ENCODE measurements around the gene RECQL5. TPM values are rescaled to one million over a fixed set of nuclear protein-coding genes. Genes with fewer than 3 reads are reported as not detected.

Gene RECQL5
- total RNA-seq, 1 experiment from 2014 or later = 67.0 TPM

DNA sequence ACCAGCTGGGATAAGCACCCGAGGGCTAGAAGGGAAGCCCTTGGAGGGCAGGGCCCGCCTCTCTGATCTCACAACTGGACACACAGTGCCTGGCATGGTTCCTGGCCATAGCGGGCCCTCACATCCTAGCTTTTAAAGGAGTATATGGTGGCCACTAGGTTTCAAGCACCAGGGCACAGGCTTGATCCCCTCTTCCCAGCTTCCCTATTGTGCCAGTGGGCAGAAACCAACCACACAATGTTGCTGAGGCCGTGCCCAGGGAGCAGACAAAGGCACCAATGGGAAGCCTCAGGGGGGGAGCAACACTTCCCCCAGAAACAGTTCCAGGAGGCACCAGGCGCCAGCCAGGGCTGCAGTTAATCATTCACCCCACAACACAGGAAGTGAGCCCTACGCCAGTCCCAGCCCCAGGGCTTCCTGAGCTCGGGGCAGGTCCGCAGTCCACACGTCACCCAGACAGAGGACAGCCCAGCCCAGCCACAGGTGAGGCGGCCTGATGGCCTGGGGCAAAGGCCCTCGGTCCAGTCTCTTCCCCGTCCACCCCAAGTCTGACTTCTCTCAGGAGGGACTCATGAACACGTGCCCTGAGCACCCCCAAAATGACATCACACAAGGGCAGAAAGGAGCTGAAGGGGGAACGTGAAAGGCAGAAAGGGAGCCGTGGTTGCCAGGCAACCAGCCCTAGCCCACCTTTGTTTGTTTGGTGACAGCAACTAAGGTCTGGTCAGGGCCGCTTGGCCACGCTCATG is 20.9 kb downstream of the RECQL5 start:
- TF ChIP-seq, protein P1, sequence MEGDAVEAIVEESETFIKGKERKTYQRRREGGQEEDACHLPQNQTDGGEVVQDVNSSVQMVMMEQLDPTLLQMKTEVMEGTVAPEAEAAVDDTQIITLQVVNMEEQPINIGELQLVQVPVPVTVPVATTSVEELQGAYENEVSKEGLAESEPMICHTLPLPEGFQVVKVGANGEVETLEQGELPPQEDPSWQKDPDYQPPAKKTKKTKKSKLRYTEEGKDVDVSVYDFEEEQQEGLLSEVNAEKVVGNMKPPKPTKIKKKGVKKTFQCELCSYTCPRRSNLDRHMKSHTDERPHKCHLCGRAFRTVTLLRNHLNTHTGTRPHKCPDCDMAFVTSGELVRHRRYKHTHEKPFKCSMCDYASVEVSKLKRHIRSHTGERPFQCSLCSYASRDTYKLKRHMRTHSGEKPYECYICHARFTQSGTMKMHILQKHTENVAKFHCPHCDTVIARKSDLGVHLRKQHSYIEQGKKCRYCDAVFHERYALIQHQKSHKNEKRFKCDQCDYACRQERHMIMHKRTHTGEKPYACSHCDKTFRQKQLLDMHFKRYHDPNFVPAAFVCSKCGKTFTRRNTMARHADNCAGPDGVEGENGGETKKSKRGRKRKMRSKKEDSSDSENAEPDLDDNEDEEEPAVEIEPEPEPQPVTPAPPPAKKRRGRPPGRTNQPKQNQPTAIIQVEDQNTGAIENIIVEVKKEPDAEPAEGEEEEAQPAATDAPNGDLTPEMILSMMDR (IDR thresholded peaks at IDR 0.05; ENCODE audit: insufficient read depth in 1 of 2, low read depth in 1 of 2, low read length in 1 of 2, severe bottlenecking in 1 of 2, unreplicated experiment in 1 of 2) = peak in 1 of 2 experiments; percentile 2
- no peaks in the 10 kb centered on the region for H3K27me3 ChIP-seq (replicated peaks; ENCODE audit: control insufficient read depth, insufficient read depth, low read length)
- BruUV-seq (replicated peaks) = no TSS peak
- POLR2A ChIA-PET = interaction anchor here (0.5 to 3.4 kb wide), 9 partner anchors 8 to 190 kb away, joined by 3 to 17 read pairs (median 6); partner anchors contain the start of genes RECQL5, SAP30BP, SMIM5 and TMEM94
- Mint-ChIP-seq H3K27me3 (ENCODE audit: insufficient read depth, unreplicated experiment) (no peaks in the 10 kb centered on the region), H3K36me3 (ENCODE audit: insufficient read depth, unreplicated experiment) (peaks cover 36% of the 10 kb centered on the region), H3K27ac (ENCODE audit: unreplicated experiment) (peak overlapping the region; percentile 96), H3K9me3 (ENCODE audit: unreplicated experiment) (no peaks in the 10 kb centered on the region), H3K4me1 (ENCODE audit: low read depth, unreplicated experiment) (peaks cover 23% of the 10 kb centered on the region), H3K4me3 (ENCODE audit: unreplicated experiment) (peak overlapping the region; percentile 43)
- peak; percentile 96 to 97 for DNase-seq
- intact Hi-C loops (cut with micrococcal nuclease; ENCODE audit: unreplicated experiment) = loop anchor here (2.0 kb wide), 2 partner anchors 13 to 75 kb away; partner anchors contain the start of genes ITGB4 and SMIM5
- H3K4me1 ChIP-seq = peaks cover 48% of the 10 kb centered on the region
- no peaks in the 10 kb centered on the region; the same call in none of the 2 replicates for H3K36me3 ChIP-seq (ENCODE audit: control insufficient read depth, insufficient read depth, low read length)
- CTCF ChIA-PET = interaction anchor here (0.5 to 6.9 kb wide), 18 partner anchors 8 to 895 kb away, joined by 3 to 115 read pairs (median 4); partner anchors contain the start of genes GALK1, MIF4GD, RECQL5 and SMIM5
- 0 out of 2 replicates have a peak overlapping the region, but pooled peaks have one; percentile 5 for H3K4me3 ChIP-seq (ENCODE audit: low read depth, low read length)
- no peaks in the 10 kb centered on the region for H3K9me3 ChIP-seq

DNA sequence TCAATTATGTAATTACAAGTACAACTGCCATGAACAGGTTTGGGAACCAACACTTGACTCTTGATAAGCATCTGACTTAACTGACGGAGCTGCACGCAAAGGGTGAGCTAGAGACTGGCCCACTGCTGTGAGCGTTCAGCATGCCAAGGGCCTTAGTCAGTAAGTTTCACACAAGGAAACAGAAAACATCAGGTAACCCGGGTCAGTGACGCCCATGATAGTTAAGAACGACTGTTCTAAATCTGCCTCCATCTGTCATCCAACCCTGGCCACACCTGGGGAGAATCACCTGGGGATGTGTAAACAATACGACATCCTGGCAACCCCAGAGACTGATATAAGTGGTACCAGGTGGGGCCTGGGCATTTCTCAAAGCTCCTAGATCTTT is 21.5 kb downstream of the RECQL5 start:
- intact Hi-C loops (cut with micrococcal nuclease; ENCODE audit: unreplicated experiment) = no loop called here
- Mint-ChIP-seq H3K27ac (ENCODE audit: unreplicated experiment) (peak overlapping the region; percentile 96), H3K4me1 (ENCODE audit: low read depth, unreplicated experiment) (peaks cover 23% of the 10 kb centered on the region), H3K9me3 (ENCODE audit: unreplicated experiment) (no peaks in the 10 kb centered on the region), H3K36me3 (ENCODE audit: insufficient read depth, unreplicated experiment) (peaks cover 30% of the 10 kb centered on the region), H3K4me3 (ENCODE audit: unreplicated experiment) (peak overlapping the region; percentile 43), H3K27me3 (ENCODE audit: insufficient read depth, unreplicated experiment) (no peaks in the 10 kb centered on the region)
- Histone ChIP-seq H3K9me3 (no peaks in the 10 kb centered on the region), H3K27me3 (replicated peaks; ENCODE audit: control insufficient read depth, insufficient read depth, low read length) (no peaks in the 10 kb centered on the region), H3K4me3 (ENCODE audit: low read depth, low read length) (no peak overlapping the region), H3K4me1 (peaks cover 51% of the 10 kb centered on the region), H3K36me3 (ENCODE audit: control insufficient read depth, insufficient read depth, low read length) (no peaks in the 10 kb centered on the region; the same call in none of the 2 replicates)
- TF ChIP-seq, protein P1 (IDR thresholded peaks at IDR 0.05; ENCODE audit: insufficient read depth in 1 of 2, low read depth in 1 of 2, low read length in 1 of 2, severe bottlenecking in 1 of 2, unreplicated experiment in 1 of 2) = no peak
- POLR2A ChIA-PET = interaction anchor here (0.5 to 3.4 kb wide), 7 partner anchors 9 to 189 kb away, joined by 3 to 17 read pairs (median 8); partner anchors contain the start of genes RECQL5, SAP30BP, SMIM5 and TMEM94
- peak; percentile 78 to 90 for DNase-seq
- CTCF ChIA-PET = interaction anchor here (0.6 to 6.9 kb wide), 10 partner anchors 9 to 493 kb away, joined by 3 to 115 read pairs (median 6); partner anchors contain the start of gene SMIM5
- BruUV-seq (replicated peaks) = TSS peak; percentile 80

DNA sequence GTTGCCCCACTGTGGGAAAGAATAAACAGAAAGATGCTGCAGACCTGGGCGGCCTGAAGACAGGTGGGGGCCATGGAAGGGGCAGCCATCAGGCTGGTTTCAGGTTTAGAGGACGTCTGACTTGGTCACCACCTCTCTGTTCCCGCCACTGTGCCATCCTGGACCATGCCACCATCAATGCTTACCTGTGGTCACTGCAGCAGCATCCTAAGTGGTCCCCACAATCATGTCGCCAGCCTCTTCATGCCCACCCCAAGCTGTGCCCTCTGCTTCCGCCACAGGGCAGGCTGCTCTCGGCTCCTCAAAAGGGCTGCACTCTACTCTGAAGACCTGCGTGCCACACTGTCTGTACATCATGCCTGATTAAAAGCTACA is 23.3 kb downstream of the RECQL5 start:
- H3K27me3 Mint-ChIP-seq (ENCODE audit: insufficient read depth, unreplicated experiment) = no peaks in the 10 kb centered on the region

More for the DNA sequence above, 23.3 kb downstream of the RECQL5 start:
- Histone ChIP-seq H3K36me3 (ENCODE audit: control insufficient read depth, insufficient read depth, low read length) (peaks cover 1% of the 10 kb centered on the region), H3K4me1 (peaks cover 60% of the 10 kb centered on the region), H3K9me3 (no peaks in the 10 kb centered on the region), H3K4me3 (ENCODE audit: low read depth, low read length) (no peak overlapping the region), H3K27me3 (replicated peaks; ENCODE audit: control insufficient read depth, insufficient read depth, low read length) (no peaks in the 10 kb centered on the region)
- H3K27ac Mint-ChIP-seq (ENCODE audit: unreplicated experiment) = no peak overlapping the region
- DNase-seq = no peak
- H3K36me3 Mint-ChIP-seq (ENCODE audit: insufficient read depth, unreplicated experiment) = peaks cover 41% of the 10 kb centered on the region
- H3K4me1 Mint-ChIP-seq (ENCODE audit: low read depth, unreplicated experiment) = peaks cover 23% of the 10 kb centered on the region
- H3K9me3 Mint-ChIP-seq (ENCODE audit: unreplicated experiment) = no peaks in the 10 kb centered on the region
- intact Hi-C loops (cut with micrococcal nuclease; ENCODE audit: unreplicated experiment) = no loop called here
- POLR2A ChIA-PET = no interaction called here
- no peak overlapping the region for H3K4me3 Mint-ChIP-seq (ENCODE audit: unreplicated experiment)
- no TSS peak for BruUV-seq (replicated peaks)
- CTCF ChIA-PET = interaction anchor here (6.9 kb wide), 1 partner anchor 10 kb away, joined by 115 read pairs; the partner anchor contains the start of gene SMIM5
- TF ChIP-seq, protein P1 (IDR thresholded peaks at IDR 0.05; ENCODE audit: insufficient read depth in 1 of 2, low read depth in 1 of 2, low read length in 1 of 2, severe bottlenecking in 1 of 2, unreplicated experiment in 1 of 2) = no peak

Measured in Caco-2 (cell line).